Measurements from ENCODE around the gene ASB3. TPM values are rescaled to one million over a fixed set of nuclear protein-coding genes. Genes with fewer than 3 reads are reported as not detected.
A peak's percentile ranks its signal among the peaks of the same experiment; 100 is the strongest.
"Not testable (repeated sequence)": the region's sequence is repeated elsewhere in the genome, so short reads cannot be mapped to it uniquely, and the experiment has no call there.

ASB3 gene, protein sequence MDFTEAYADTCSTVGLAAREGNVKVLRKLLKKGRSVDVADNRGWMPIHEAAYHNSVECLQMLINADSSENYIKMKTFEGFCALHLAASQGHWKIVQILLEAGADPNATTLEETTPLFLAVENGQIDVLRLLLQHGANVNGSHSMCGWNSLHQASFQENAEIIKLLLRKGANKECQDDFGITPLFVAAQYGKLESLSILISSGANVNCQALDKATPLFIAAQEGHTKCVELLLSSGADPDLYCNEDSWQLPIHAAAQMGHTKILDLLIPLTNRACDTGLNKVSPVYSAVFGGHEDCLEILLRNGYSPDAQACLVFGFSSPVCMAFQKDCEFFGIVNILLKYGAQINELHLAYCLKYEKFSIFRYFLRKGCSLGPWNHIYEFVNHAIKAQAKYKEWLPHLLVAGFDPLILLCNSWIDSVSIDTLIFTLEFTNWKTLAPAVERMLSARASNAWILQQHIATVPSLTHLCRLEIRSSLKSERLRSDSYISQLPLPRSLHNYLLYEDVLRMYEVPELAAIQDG
- total RNA-seq, result 10 to 100 TPM in 1 of 2 donors, 1 to 10 TPM in 1; 9.6 to 10.8 TPM
- long read RNA-seq, transcript ASB3-201 (10 exons, 2,214 nt), result major isoform, 19 of 26 reads
- long read RNA-seq, partial matches to known transcripts, result 0 of 26 reads
- long read RNA-seq, other reads (novel, unspliced or antisense), result 5 of 26 reads

DNA sequence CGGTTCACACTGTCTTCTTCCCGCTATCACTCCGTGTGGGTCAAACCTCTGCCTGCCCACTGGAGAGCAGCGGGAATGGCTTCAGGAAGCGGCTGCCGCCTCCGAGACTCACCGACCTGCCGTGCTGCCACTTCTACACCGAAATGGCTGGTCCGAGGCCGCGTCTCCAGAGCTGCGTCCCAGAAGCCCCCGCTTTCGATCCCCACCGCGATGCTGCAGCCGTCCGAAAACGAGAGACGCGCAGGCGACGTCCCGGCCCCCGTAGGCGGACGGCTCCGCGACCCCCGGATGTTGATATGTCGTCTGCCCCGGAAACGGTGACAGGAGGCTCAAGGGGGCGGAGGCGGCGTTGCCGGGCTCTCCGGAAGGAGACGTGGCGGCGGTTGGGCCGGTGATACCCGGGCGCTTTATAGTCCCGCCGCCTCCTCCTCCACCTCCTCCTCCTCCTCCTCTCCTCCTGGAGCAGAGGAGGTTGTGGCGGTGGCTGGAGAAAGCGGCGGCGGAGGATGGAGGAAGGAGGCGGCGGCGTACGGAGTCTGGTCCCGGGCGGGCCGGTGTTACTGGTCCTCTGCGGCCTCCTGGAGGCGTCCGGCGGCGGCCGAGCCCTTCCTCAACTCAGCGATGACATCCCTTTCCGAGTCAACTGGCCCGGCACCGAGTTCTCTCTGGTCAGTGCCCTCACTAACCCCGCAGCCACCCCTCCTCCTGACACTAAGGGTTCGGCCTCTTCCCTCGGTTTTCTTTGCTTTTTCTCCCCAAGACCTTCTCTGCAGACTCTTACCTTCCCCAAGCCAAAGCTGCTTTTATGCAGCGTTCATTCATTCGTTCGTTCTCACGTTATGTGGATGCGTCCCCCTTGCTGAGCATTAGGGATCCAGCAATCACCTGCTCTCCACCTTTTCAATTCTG lies at the start of gene ASB3, which contains the start of gene ERLEC1:
Gene ASB3 (minus strand): TSS at position 249 of the 909 bp plus-strand sequence. CDS start 21,381 bp downstream, outside the sequence.
Gene ERLEC1 (plus strand): TSS at position 340 of the 909 bp plus-strand sequence. CDS start 167 bp downstream, at position 507.
- intact Hi-C loops (cut with DNase I), result no loop called here
- peak; percentile 97 to 98 for ATAC-seq
- peak; percentile 93 for DNase-seq

GRCh38 chr2:53829980-53830290 lies 43.2 kb upstream of the ASB3 start:
- DNase-seq; intact Hi-C loops (cut with DNase I): not testable (repeated sequence)

DNA sequence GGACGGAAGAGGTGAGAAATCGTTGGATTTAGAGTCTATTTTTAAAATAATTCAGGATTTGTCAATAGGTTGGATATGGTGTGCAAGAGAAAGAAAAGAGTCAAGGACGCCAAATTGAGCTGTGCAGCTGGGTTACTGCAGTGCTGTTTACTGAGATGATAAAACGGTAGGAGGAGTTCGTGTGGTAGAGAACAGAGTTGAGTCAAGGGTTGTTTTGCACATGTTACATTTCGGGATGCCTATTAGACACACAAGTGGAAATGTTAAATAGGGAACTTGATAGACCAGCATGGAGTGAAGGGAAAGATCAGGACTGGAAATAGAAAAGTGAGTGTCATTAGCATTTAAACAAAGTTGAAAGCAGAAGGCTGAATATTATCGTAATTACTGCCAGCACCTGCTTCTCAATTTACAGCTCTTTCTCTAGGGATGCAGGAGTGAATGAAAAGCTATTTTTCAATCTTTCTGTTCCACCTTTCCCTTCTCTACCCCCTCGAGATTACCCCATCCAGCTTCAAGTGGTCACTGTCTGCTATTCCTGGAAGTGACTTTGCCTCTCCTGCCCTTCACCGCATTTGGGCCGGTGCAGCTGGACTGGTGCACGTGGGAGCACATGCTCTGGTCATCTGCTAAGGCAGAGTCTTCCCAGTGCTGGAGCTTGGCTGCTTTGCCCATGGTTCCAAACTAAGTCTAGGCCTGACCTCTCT lies 42.7 kb upstream of the ASB3 start:
- peak in 1 of 2 donors; percentile 47 for ATAC-seq
- intact Hi-C loops (cut with DNase I), result no loop called here
- no peak for DNase-seq

More at GRCh38 chr2:53829980-53830290, 43.2 kb upstream of the ASB3 start:
- not testable (repeated sequence) for ATAC-seq

DNA sequence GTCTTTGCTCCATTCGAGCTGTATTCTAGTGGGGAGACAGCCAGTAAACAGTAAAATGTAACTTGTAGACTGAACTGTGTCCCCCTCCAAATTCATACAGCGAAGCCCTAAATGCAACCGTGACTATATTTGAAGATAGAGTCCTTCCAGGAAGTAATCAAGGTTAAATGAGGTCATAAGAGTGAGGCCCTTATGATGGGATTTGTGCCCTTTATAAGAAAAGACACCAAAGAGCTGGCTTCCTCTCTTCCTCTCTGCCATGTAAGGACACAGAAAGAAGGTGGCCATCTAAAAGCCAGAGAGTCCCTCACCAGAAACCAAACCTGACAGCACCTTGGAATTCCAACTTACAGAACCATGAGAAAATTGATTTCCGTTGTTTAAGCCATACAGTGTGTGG lies 41.6 kb upstream of the ASB3 start:
- intact Hi-C loops (cut with DNase I), result no loop called here
- ATAC-seq (no peak), DNase-seq (no peak)

DNA sequence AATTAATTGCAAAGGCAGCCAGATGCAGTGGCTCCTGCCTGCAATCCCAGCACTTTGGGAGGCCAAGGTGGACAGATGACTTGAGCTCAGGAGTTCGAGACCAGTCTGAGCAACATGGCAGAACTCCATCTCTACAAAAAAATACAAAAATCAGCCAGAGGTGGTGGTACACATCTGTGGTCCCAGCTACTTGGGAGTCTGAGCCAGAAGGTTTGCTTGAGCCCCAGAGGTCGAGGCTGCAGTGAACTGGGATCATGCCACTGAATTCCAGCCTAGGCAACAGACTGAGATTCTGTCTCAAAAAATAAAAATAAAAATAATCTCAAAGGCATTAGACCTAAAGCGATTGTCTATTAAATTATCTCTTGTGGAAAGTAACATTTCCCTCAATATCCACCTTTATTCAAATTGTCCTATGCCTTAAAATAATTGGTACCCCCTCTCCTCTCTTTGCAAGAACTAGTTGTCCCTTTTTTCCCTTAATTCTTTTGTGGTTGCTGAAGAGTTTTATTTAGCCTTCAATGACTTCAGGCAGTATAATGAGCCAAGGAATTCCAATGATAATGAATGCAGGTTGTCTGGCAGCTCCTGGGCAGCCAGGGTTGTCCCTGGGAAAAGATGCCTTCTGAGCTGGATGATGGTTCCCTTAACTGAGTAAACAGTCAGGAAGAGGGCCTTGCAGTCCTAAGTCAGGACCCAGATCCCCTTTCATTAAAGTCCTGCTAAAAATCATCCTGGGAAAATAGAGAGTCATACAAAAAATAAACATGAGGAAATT lies 40.8 kb upstream of the ASB3 start:
- intact Hi-C loops (cut with DNase I), result no loop called here
- ATAC-seq (peak; percentile 31 to 64), DNase-seq (no peak)

DNA sequence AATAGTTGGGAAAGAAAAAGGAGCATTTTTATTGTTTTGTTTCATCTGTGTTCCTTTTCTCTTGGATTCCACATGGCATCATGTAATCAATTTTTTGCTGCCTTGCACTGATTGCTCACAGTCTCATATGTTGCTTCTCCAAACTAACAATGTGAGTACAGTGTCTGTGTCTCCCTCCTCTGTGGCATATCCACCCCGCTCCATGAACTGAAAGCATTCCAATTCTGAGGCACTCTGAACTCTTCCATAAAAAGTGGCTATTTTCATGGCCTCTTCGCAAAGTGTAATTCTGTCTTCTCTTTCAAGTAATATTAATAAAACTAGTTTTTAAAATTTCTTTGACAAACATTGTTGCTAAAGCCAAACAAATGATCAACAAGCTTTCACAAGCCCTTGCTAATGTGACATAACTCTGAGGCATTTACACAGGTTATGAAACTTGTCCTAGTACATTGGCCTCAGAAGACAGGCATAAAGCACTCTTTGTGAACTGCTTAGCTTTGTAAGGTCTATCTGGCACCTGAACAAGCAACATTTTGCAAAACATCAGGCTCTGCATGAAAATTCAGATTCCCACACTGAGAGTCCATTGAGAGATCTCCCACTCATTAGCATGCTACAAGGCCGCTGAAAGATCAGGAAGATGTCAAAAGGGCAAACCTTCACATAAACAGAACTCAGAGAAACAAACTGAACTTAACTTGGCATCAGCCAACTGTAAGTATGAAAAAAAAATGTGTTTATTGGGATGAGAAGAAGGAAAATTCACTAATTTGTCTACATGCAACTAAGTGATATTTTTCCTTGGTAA lies 40.0 kb upstream of the ASB3 start:
- ATAC-seq, result peak; percentile 25 to 59
- no peak for DNase-seq

DNA sequence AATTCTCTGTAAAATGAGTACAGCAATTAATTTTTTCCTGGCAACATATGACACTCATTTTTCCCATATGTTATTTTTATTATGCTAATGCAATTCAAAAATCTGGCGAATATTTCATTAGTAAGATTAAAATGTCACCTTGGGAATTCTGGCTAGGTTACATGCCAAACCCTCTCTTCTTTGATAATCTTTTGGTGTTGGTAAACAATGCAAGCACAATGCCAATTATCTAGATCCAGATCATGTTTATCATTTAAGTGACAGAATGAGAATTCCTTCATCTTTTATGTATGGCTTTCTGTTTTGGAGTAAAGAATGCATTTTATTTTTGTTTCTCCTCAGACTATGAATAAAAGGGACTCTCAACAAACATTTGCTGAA lies 39.3 kb upstream of the ASB3 start:
- intact Hi-C loops (cut with DNase I), result no loop called here
- no peak for DNase-seq
- no peak for ATAC-seq

More for the DNA sequence above, 40.0 kb upstream of the ASB3 start:
- intact Hi-C loops (cut with DNase I), result no loop called here

DNA sequence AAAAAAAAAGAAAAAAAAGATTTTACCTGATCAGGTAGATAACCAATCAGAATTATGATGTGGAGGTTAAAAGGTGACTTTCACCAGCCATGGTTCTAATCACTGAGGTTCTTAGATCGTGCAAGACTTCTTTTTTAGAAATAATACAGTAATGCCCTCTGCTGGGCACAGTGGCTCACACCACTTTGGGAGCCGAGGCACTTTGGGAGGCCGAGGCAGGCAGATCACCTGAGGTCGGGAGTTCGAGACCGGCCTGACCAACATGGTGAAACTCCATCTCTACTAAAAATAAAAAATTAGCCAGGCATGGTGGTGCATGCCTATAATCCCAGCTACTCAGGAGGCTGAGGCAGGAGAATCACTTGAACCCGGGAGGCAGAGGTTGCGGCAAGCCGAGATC lies 36.9 kb upstream of the ASB3 start:
- ATAC-seq; intact Hi-C loops (cut with DNase I); DNase-seq: not testable (repeated sequence)

DNA sequence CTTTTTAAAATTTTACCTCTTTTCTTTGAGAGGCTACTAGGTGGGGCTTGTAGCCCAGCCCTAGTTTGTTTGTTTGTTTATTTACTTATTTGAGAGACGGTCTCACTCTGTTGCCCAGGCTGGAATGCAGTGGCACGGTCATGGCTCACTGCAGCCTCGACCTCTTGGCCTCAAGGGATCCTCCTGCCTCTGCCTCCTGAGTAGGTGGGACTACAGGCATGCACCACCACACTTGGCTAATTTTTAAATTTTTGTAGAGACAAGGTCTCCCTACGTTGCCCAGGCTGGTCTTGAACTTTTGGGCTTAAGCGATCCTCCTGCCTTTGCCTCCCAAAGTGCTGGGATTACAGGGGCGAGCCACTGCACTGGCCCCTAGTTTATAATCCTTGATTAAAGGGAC lies 35.1 kb upstream of the ASB3 start:
- intact Hi-C loops (cut with DNase I), result no loop called here
- DNase-seq (no peak), ATAC-seq (no peak)

DNA sequence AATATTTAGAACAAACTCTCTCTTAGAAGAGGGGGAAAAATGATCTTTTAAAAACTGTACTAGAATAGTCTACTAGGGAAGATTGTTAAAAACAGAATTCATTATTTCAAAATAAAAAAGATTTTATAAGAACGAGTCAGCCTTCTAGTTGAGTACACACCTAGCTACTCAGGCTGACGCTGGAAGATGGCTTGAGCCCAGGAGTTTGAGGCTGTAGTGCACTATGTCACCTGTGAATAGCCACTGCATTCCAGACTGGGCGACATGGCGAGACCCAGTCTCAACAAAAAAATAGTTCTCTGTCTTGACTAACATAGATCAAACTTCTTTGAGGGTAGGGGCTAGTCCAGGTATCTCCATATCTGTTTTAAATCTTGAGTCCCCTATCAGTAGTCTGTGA lies 34.0 kb upstream of the ASB3 start:
- no peak for ATAC-seq
- no peak for DNase-seq
- intact Hi-C loops (cut with DNase I), result no loop called here

- ATAC-seq, result no peak
- intact Hi-C loops (cut with DNase I), result no loop called here
- DNase-seq, result no peak
These were observed 33.3 kb upstream of the ASB3 start for GRCh38 chr2:53820048-53820447.

- intact Hi-C loops (cut with DNase I), result no loop called here
- no peak for ATAC-seq
- DNase-seq, result no peak
These were observed 32.9 kb upstream of the ASB3 start for GRCh38 chr2:53819634-53820033.

- DNase-seq (no peak), ATAC-seq (no peak)
- intact Hi-C loops (cut with DNase I), result no loop called here
These were observed 32.2 kb upstream of the ASB3 start for GRCh38 chr2:53818854-53819435.

DNA sequence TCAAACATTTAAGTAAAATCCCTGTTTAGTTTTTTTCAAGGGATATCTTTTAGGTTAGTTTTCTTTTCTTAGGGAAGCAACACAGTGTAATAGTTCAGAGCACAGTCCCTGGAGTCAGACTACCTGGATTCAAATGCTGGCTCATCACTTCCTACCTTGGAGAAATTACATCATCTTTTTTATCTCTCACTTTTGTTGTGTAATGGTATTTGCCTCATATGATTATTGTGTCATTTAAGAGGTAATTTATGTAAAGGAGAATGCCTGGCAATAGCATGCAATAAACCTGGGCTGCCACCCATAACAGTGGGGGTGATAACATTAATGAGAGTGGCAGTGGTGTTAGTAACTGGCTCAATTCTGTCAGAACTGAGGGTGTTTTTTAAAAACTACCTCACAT lies 26.4 kb upstream of the ASB3 start:
- DNase-seq (no peak), ATAC-seq (peak in 1 of 2 donors; percentile 56)
- intact Hi-C loops (cut with DNase I), result no loop called here

DNA sequence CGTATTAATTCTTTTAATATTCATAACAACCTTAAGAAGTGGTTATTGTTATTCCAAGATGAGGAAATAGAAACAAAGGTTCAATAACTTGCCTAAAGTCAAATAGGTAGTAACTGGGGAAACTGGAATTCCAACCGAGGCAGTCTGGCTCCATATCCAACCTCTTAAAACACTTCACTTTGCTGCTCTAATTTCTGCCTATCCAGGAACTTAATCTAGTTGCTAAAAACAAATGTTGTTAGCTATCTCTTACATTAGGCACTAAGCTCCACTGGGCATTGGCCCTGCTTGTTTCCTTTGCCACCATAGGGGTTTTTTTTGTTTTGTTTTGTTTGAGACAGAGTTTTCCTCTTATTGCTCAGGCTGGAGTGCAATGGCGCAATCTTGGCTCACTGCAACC lies 24.8 kb upstream of the ASB3 start:
- DNase-seq (no peak), ATAC-seq (peak in 1 of 2 donors; percentile 29)
- intact Hi-C loops (cut with DNase I), result no loop called here

GRCh38 chr2:53802617-53803151 lies 15.9 kb upstream of the ASB3 start:
- DNase-seq, result no peak
- ATAC-seq, result no peak
- intact Hi-C loops (cut with DNase I), result no loop called here

DNA sequence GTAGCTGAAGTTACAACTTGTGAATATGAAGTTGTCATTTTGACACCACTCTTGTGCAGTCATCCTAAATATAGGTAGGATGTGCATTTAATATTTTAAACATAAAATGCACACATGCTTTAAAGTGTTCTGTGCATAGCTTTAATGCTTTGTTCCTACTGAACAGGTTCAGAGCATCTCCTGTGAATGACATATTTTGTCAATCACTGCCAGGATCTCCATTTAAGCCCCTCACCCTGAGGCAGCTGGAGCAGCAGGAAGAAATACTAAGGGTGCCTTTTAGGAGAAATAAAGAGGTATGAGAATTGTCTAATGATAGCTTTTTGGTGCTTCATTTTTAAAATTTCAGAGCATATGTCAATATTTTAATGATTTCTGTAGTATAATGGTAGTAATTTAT lies 14.8 kb upstream of the ASB3 start:
- DNase-seq (no peak), ATAC-seq (no peak)
- intact Hi-C loops (cut with DNase I), result no loop called here

All from left cardiac atrium (tissue), 4 donors.